HG02571 (cell line): ENCODE results near the gene DCAKD.
A peak's percentile ranks its signal among the peaks of the same experiment; 100 is the strongest.
"Not testable (repeated sequence)": the region's sequence is repeated elsewhere in the genome, so short reads cannot be mapped to it uniquely, and the experiment has no call there.

Source experiments
- ATAC-seq: cut with Tn5 transposase; IDR thresholded peaks from one replicate; pipeline ENCODE4 v1.9.1; 2021; ENCODE audit warnings: mild to moderate bottlenecking, moderate library complexity; ENCODE audit not compliant: unreplicated experiment

DCAKD gene

DNA sequence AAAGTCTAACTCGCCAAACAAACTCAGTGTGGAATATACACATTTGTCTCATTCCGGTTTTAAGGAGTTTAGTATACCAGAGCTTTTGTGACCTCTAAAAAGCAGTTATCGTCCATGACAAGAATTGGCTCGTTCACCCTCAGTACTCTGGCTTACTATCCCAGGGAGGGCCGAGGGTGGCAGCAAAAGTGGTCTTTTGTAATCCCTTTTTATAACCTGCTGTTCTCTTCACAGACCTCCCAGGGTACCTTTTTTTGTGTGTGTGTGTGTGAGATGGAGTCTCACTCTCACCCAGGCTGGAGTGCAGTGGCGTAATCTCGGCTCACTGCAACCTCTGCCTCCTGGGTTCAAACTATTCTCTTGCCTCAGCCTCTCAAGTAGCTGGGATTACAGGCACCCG lies 18.6 kb upstream of the DCAKD start:
- no peak for ATAC-seq

DNA sequence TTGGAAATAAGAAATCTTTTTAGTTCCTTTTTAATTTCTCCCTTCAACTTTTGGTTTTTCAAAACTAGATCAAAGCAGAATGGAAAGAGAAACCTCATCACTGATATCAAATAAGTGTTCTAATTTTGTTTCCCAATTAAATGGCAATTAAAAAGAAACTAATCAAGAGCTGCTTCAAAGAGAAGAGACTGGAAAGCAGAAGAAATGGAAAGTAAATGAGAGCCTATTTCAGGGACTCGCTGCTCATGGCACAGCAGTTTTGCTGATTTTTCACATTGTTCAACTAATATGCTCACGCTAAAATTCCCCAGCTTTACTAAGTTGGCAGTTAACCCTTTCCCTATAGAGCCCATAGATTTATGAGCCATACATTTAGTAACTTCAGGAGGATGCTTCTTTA lies 16.2 kb upstream of the DCAKD start:
- no peak for ATAC-seq

DNA sequence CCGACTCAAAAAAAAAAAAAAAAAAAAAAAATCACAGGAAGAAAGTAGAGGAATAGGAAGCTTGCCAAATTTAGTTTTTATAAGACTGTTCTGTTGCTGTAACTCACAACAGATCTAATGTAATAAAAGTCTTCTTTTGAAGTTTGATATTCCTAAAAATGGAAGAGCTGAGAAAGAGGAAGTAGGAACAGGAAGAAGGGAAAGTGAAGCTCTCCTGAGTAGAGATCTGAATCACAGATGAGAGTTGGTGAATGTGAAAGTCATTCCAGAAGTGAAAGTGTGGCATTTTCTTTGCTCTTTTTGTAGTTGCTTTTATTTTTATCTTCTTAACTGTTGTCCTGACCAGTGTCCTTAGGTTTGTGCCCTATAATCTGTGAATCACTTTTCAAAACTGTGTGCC lies 11.8 kb upstream of the DCAKD start:
- ATAC-seq, result no peak

DNA sequence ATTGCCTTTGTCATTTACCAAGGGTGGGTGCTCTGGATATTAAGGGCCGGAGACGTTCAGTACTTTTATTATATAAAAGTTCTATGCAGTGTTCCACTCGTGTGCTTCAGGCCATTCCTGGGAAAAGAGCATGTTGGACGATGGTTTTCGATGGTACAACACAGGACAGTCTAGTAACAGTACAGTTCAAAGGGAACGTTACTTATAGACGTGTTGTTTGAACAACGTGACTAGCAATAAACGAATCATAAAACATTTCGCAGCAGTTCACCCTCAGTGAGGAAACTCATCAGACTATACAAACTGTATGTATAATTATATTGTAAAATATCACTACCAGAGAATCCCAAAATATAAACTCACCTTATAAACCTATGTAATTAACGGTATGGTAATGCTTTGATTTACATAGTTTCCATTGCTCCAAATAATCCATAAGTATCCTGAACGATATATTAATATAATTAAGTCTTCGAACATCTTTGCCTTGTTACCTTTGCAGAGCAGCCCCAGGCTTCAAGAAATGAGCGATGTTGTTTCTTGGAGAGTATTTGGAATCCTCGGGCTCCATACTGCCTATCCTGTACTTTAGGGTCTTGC lies 10.3 kb upstream of the DCAKD start:
- no peak for ATAC-seq

DNA sequence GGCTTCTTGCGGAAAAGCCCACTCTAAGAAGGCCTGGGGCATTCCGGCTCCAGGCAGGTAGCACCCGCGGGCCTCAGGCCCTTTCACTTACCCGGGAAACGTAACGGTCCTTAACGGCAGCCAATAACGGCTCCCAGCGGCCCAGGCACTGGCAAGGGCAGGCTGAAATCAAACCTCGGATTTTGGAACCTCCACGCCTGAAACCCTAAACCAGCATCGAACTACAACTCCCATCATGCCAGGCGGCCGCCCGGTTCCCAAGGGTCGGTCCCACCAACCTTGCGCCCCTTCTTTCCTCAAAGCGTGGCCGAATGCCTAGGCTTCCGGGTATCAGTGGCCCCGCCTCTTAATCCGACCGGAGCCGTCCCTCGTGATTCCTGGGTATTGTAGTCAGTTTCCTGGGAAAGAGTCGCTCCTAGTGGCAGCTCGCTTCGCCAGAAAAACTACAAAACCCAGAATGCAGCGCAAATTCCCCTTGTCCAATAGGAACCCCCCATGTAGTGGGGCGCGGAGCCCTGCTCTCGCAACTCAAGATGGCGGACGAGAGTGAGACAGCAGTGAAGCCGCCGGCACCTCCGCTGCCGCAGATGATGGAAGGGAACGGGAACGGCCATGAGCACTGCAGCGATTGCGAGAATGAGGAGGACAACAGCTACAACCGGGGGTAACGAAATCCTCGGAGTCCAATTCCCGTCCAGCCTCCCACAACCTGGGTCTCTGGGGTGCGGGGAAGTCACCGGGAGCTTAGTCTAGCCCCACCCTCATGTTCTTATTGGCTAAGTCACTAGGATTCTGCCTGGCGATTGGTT lies 9.6 kb upstream of the DCAKD start, which contains the start of gene NMT1:
TSS of gene NMT1 (plus strand) at position 521 of the 809 bp plus-strand sequence. CDS start at position 534, 13 bp downstream.
- ATAC-seq, result peak; percentile 90

DNA sequence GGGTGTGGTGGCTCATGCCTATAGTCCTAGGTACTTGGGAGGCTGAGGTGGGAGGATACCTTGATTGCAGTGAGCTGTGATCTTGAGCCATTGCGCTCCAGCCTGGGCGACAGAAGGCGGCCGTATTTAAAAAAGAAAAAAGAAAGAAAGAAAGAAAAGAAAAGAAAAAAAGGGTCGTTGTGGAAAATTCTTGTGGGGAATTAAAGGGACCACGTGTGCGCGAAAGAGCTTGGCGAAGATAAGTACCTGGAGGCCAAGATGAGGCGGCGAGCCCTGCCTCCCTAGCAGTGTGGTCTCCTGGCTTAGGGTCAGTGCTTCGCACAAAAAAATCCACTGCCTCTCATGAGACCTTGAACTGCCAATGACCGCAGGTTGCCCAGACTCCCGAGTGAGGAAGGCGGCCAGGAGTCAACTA lies 9.0 kb upstream of the DCAKD start:
- no peak for ATAC-seq

DNA sequence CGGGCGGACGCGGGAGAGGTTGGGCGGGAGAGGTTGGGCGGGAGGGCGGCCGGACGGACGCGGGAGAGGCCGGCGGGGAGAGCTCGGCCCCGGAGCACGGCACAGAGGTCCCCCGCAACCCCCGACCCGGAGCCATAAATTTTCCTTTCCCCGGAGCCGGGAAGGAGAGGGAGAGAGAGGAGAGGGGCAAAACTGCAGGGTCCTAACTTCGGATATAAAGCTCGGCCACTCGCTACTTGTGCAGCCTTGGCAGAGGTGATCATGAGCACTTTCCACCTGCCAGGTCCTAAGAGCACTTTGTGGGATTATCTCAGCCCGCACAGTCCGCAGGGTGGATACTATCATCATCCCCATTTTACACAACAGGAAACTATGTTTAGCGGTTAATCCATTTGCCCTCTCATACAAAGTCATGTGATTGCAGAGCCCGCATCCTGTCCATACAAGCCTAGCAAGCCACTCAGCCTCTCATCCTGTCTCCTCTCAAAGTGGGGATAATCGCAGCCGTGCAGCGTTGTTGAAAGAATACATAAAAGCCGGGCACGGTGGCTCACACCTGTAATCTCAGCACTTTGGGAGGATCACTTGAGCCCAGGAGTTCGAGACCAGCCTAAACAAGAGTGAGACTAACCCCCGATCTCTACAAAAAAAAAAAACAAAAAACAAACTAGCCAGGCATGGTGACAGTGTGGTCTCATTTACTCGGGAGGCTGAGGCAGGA lies 780 bp upstream of the DCAKD start:
- no peak for ATAC-seq

DNA sequence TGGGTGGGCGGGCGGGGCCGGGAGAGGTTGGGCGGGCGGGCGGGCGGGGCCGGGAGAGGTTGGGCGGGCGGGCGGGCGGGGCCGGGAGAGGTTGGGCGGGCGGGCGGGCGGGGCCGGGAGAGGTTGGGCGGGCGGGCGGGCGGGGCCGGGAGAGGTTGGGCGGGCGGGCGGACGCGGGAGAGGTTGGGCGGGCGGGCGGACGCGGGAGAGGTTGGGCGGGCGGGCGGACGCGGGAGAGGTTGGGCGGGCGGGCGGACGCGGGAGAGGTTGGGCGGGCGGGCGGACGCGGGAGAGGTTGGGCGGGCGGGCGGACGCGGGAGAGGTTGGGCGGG lies 254 bp upstream of the DCAKD start:
- not testable (repeated sequence) for ATAC-seq

DNA sequence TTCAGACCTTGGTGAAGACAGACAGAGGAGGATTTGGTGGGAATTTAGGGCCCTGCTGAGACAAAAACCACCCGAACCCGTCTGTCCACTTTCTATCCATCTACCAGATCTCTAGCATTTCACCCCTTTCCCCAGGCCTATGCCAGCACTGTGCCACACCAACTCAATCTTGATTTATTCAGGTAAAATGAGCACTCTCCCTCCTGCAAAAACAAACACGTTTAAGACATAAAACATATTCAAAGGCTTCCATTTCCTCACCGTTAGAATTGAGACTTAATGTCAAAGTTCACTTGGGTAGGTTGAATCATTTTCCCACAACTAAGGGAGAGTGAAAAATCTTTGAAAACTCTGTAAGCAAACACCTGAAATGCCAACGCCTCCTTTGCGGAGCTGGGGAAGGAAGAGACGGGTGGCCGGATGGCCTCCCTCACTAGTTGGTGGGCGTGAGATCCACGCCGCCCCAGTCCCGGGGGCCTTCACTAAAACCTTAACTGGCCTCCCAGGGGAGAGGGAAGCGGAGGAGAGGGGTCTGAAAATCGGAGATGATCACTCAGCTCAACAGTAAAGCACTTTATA lies 862 bp downstream of the DCAKD start:
- peak; percentile 10 for ATAC-seq

DNA sequence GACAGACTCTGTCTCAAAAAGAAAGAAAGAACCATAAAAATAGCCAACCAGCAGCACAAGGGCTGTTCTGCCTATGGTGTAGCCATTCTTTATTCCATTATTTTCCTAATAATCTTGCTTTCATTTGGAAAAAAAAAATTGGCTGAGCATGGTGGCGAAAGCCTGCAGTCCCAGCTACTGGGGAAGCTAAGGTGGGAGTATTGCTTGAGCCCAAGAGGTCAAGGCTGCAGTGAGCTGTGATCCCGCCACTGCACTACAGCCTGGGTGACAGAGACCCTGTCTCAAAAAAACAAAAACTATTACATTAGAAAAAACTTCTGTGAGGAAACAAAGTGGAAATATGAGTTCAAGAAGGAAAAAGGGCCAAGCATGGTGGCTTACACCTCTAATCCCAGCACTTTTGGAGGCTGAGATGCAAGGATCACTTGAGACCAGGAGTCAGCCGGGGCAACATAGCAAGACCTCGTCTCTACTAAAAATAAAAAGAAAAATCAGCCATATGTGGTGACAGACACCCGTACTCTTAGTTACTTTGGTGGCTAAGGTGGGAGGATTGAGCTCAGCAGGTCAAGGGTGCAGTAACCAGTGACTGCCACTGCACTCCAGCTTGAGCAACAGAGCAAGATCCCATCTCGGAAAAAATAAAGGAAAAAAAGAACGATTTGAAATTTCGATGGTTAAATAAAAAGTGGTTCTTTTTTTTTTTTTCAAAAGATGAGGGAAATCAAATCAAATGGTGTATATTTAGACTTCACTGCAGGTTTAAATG lies 2.5 kb downstream of the DCAKD start:
- ATAC-seq, result no peak

DNA sequence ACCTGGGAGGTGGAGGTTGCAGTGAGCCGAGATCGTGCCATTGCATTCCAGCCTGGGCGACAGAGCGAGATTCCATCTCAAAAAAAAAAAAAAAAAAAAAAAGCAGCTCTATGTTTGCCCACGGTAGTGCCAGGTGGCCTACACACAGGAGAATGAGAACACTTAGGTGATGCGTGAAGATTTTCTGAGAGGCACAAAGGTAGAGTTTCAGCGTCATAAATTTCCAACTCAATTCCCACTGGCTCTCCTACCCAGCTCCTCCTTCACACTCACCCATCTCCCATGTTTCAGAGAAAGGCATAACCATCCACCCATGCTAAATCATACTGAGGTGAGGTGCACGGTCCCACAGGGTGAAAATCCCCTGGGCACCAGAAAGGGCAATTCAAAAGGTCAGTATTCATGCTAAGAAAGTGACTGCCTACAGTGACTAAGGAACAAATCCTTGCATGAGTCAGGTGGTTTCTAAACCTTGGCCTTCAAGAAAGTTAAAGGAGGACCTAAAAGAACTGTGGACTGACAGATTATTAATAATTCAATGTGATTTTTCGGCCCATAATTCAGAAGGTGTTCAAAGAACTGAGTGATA lies 4.8 kb downstream of the DCAKD start:
- ATAC-seq, result no peak

DNA sequence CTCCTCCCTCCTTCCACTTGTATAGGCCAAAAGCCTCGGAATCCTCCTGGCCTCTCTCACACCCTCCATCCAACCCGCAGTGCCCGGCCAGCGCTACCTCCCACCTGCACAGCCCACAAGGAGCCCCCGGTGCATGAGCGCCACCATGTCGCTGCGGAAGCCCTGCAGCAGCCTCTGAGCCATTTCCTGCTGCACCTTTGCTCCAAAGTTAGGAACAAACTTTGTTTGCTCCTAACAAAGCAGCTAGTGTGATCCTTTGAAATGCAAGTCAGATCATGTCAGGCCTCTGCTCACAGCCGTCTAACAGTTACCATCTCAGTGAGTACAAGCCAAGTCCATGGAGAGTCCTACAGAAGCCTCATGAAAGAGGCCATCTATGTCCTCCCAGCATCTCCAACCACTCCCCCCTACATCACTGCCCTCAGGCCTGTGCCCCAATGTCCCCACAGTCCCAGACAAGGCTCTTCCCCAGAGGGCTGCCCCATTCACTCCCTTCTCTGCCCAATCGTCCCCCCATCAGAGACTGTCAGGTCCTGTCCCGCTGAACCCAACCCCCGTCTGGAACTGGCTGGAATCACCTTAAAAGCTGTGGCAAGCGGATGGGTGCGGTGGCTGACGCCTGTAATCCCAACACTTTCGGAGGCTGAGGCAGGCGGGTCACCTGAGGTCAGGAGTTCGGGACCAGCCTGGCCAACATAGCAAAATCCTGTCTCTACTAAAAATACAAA lies 7.5 kb downstream of the DCAKD start:
- ATAC-seq, result no peak

DNA sequence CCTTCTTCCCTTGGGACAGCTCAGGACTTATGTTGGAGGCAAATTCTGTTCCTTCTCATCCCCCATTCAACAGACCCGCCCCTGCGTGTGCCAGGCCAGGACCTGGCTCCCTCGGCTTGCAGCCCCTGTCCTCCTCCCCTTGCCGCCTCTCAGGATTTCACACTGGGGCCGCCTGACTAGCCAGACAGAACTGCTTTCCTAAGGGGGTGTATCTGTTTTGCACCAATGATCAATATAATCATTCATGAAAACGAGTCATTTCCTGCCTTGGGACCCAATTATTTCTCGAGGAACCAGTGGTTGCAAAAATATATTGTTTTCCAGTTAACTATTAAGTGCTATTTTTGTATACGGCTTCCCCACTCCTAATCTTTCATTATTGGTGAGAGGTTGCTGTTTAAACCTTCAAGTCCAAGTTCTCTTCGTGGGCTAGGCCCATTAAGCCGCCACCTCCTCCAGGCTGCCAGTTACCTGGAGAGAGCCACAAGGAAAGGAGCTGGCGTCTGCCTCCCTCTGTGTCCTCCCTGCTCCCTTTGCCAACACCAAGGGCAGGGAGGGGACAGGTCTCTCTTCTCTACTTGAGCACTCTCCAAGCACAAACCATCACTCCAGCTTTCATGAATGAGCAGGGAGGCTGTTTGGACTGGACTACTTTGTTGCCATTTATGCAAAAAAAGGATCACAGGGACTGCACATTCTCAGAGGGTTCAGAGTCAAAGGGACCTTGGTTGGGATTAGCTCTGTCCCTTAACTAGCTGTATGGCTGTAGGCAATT lies 8.9 kb downstream of the DCAKD start:
- ATAC-seq, result no peak

DNA sequence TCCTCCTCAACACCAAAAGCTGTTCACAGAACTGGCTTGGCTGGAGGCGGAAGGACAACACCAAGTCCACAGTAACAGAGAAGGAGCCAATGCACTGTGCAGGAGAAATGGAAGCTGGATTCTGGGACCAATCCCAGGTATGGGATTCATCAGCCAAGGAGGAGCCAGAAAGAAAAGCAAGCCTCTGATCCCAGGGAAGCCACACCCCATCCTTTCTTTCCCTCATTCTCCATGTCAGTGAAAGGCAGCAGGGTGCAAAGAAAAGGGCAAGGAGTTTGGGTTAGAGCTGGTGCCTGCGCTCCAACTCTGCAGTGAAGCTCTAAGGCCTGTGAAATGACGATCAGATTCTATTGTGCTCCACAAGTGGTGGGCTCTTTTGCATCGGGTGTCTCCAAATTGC lies 11.0 kb downstream of the DCAKD start:
- ATAC-seq, result no peak

DNA sequence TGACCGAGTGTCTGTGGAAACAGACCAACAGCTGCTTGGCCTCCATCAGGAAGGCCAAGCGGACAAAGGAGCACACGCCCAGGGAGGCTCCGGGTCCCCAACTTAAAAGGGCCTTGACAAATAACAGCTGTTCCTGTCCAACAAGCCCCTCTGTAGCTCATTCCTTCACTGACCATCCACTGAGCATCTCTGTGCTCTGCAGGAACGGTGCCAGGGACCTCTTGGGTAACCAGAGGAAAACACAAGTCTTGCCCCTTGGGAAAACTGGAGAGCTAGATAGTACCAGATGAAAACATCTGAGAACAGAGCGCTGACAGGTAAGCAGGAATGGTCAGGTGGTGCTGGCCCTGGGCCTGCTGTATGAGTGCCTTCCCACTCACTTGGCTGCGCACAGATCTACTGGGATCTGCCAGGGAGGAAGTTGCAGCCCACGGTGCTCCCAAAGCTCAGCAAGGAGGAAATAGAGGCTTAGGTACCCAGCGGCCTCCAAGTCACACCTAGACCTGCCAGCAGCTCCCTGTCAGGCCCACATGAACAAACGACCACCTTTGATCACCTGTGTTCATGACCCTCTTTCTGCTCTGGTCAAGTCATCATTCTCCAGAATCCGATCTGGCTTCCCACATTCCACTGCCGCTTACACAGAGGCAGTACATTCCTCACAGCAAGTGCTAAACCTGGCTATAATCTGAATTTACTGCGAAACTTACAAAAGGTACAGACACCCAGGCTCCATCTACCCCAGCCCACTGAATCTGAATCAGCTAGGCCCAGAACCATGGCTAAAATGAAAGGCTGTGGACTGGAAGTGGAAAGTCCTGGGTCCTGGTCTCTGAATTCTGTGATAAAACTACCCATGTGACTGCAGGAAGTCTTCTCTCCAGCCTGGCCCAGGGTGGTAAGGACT lies 12.5 kb downstream of the DCAKD start:
- ATAC-seq, result no peak

DNA sequence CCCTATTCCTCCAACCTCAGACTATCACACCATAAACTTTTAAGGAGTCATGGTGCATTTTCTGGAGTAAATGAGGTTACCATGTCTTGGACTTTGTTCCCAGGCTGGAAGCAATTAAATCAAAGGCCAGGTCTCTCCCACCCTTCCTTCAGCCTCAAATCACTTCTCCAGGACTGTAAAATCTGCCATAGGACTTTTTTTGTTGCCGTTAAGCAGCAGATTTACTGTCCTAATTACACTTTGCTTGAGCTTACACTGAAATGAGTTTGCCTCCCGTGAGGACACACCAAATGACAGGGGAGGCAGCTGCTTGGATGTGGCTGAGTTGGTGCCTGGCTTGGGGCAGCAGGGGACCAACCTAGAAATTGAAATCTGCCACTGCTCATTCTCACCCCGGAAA lies 14.7 kb downstream of the DCAKD start:
- ATAC-seq, result no peak

DNA sequence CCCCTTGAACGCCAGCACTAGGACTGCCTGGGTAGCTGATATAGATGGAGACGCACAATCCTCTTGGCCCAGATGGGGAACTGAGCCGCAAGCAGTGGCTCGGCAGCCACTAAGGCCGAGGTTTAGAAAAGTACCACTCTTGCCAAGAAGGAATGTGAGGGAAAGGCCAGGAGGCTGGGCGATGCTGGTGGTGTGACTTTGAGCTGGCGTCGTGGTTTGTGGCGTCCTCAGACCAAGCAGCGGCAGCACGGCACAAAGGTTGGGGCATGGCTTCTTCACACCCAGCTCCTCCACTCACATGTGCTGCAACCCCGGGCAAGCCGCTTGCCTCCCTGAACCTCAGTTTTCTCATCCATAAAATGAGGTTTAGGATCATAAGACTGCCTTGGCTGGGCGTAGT lies 15.6 kb downstream of the DCAKD start:
- ATAC-seq, result no peak

DNA sequence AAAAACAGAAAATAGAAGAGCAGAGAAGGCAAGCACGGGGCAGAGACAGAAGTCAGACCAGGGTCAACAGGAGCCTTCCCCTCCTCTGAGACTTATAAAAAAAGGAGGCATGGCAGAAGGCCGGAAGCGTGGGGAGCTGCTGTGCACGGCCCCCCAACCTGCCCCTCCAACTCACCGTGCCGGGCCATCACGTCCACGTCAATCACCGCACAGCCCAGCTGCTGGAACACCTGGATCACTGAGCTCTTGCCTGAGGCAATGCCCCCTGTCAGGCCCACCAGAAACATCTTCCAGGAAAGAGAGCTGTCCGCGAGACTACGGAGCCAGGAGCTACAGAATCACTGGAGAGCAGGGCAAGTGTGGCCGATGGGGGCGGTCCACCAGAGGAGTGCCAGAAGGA lies 16.8 kb downstream of the DCAKD start:
- no peak for ATAC-seq
